HG02798 (cell line): ENCODE data around the gene NRN1L.
"Not testable (repeated sequence)": the region's sequence is repeated elsewhere in the genome, so short reads cannot be mapped to it uniquely, and the experiment has no call there.

Experiments
- ATAC-seq: cut with Tn5 transposase; IDR thresholded peaks from one replicate; pipeline ENCODE4 v1.9.1; 2021; ENCODE audit warnings: mild to moderate bottlenecking; ENCODE audit not compliant: unreplicated experiment, poor library complexity

NRN1L gene

DNA sequence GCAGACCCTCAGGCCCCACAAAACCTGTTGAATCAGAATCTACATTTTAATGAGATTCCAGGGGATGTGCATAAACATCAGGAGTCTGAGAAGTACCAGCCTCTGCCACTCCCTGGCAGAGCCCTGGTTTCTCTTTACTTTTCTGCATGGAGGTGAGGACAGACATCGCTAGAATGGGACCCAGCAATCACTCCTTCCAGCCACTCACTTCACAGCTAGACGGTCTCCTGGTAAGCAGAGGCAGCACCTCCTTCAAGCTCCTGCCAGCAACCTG is 30.7 kb downstream of the NRN1L start:
- not testable (repeated sequence) for ATAC-seq

DNA sequence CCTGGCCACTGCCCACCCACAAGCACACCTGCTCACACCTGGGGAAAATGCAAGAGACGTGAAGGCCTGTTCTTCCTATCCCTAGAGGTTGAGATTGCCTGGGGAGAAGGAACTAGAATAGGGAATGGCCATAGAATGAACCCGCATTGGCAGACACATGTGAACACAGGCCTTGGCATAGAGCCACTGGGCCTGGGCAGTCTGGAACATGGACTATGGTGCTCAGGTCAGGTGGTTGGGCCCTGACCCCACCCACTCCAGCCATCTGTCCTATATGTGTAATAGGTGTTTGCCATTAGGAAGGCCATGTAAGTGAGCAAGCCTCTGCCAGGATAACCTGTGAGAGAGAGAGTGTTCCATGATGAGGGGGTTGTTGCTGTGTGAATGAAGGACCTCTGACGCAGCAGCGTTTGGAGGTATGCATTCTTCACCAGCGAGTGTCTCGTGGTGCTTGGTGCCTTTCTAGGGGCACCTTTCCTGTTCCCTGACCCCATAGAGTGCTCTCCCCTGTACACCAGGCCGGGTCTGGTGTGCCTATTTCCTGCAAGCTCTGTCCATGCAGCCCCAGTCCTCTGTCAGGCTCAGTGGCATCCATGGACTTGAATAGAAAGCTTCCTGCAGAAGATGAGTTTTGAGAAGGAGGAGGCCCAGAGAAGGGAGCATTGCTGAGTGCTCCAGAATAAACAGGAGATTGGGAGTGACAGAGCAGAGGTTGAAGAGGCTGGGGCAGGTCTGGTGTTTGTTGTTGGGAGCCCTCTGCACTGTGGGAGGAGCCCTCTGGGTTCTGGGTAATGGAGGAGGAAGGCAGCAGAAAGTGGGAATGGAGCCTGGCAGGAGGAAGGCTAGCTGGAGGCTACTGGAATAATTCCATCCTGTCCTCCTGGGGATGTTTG is 31.4 kb downstream of the NRN1L start:
- ATAC-seq: no peak

GRCh38 chr16:67917140-67917851 is 32.6 kb downstream of the NRN1L start:
- ATAC-seq: no peak

- no peak for ATAC-seq
These were observed 33.2 kb downstream of the NRN1L start for GRCh38 chr16:67917852-67918236.

GRCh38 chr16:67919622-67920221 is 35.0 kb downstream of the NRN1L start:
- ATAC-seq: no peak

DNA sequence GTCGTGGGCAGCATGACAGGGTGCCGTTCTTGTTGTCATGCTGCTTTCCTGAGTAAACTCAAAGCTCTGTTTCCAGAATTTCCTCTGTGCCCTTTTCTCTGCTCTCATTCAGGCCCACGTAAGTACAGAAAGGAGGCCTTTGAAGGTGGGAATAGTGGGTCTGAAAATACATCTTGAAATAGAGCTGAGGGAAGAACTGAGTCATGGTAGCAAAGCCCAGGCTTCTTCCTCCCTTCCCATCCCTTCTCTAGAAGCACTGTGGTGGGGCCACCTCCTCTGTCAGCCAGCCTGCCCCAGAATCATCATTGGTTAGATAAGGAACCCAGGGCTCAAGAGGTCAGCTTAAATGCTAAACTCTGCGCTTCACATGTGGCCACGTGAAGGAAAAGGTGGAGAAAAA is 37.5 kb downstream of the NRN1L start:
- no peak for ATAC-seq

DNA sequence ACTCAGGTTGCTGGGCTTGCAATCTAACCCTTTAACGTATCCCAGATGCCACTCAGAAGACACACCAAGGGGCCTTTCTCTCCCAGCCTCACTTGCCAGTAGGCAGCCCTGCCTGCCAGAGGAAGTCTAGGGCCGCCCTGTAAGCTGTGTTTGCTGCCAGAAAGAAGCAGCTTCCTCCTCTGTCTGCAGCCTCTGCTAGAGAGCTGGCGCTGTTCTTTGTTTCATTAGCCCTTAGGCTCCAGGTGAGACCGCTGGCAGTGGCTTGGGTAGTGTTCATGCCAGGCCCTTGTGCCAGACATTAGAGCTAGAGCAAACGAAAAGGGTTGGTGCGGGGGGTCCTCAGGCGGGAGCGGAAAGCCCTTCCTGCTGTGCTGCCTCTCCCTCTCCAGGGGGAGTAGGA is 38.1 kb downstream of the NRN1L start:
- no peak for ATAC-seq

DNA sequence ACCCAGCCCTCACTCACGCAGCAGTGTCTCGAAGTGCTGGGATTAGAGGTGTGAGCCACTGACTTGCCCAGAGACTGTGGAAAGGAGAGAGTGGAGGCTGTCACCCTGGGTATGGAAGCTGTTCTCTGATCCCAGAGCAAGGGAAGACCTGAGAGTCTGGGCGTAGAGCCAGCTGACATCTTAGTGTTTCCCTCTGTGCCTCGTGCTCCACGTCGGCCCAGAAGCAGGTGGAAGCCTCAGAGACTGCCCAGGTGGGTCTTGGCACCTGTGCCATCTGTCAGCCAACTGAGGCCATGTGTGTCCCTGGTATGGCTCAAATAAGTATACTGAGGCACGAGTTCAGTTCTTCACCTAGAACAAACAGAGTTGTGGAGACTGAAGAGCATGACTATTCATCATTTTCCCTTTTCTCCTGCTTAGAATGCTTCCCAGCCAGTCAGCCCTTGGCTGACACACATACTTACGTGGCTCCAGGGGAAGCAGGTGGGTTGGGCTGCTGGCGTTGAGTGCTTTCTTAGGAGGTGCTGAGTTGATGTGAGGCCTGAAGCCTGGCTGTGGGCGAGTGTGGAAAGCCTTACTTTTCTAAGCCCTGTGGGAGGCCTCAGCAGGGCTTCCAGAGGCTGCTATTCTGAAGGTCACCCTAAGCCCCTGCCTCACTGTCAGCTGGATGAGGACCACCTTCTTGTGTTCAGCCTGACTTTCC is 38.9 kb downstream of the NRN1L start:
- ATAC-seq: no peak

DNA sequence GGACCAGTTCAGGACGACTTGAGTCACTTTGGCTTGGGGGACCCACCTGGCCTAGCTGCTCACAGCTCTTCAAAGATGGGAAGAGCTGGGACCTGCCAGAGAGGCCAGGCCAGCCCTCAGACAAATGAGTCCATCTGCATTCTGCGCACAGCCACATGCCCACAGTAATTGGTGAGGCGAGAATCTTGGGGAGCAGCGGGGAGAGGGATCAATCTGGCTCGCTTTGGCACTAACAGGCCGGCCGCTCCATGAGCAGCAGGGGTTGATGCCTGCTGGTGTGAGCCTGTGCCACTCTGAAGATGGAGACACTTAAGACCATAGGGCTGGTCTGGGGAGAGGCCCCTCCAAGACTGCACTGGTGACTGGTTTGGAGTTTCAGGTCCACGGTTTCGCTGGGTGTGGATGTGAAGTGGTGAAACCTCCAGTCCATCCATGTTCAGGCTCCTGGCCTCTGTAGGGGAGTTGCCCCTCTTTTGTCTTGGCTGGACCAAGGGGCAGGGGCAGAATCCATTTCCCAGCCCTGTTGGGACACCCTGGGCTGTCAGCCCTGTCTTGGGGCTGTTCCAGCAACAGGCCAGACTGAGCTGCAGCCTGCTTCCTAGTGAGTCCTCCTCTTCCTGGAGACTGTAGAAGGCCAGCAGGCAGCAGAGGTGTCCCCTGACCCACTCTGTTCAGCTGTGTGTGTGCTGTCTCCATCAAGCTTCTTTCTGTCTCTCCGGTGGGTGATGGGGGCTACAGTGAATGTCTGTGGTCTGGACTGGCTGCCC is 39.6 kb downstream of the NRN1L start:
- ATAC-seq: no peak

GRCh38 chr16:67926181-67926750 is 41.6 kb downstream of the NRN1L start:
- no peak for ATAC-seq

DNA sequence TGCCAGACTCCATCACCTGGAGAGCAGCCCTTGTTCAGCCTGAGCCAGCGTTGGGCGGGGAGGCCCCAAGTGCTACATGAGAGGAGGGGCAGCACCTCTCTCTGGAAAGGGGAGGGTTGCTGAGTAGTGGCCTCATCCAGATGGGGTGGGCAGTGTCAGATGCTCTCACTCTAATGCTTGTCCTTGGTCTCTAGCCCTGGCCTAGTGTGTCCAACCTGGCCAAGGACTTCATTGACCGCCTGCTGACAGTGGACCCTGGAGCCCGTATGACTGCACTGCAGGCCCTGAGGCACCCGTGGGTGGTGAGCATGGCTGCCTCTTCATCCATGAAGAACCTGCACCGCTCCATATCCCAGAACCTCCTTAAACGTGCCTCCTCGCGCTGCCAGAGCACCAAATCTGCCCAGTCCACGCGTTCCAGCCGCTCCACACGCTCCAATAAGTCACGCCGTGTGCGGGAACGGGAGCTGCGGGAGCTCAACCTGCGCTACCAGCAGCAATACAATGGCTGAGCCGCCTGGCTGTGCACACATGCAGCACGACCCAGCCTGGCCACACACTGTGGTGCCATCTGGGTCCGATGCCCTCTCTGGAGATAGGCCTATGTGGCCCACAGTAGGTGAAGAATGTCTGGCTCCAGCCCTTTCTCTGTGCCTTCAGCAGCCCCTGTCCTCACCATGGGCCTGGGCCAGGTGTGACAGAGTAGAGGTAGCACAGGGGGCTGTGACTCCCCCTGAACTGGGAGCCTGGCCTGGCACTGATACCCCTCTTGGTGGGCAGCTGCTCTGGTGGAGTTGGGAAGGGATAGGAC is 42.7 kb downstream of the NRN1L start:
- no peak for ATAC-seq

DNA sequence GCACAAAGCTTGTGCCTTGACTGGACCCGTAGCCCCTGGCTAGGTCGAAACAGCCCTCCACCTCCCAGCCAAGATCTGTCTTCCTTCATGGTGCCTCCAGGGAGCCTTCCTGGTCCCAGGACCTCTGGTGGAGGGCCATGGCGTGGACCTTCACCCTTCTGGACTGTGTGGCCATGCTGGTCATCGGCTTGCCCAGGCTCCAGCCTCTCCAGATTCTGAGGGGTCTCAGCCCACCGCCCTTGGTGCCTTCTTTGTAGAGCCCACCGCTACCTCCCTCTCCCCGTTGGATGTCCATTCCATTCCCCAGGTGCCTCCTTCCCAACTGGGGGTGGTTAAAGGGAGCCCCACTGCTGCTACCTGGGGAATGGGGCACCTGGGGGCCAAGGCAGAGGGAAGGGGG is 43.5 kb downstream of the NRN1L start:
- no peak for ATAC-seq

GRCh38 chr16:67928561-67929364 is 44.1 kb downstream of the NRN1L start:
- ATAC-seq: no peak

GRCh38 chr16:67930191-67930590 is 45.5 kb downstream of the NRN1L start:
- ATAC-seq: no peak

GRCh38 chr16:67930678-67931211 is 46.1 kb downstream of the NRN1L start:
- no peak for ATAC-seq

- no peak for ATAC-seq
These were observed 47.2 kb downstream of the NRN1L start, which contains the start of gene CTRL for GRCh38 chr16:67931712-67932461. TSS of gene CTRL (minus strand) at chr16:67931862. CDS start at chr16:67931852, 10 bp downstream.

DNA sequence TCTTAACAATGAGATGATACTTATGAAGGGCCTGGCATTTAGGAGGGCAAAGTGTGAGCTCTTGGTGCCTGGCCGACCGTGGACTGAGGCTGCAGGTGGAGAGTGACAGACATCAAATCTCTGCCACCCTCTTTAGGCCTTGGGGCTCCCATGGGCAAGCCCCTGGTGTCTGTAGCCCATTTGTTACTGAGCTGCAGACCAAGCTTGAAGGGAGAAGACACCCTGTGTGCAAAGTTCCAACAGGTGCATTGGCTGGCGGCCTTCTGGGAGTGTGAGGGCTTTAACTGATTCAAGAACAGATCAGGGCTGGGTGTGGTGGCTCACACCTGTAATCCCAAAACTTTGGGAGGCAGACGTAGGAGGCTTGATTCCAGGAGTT is 47.8 kb downstream of the NRN1L start:
- ATAC-seq: no peak
